ENCODE measurements around the gene CSNK2A1. TPM values are rescaled to one million over a fixed set of nuclear protein-coding genes. Genes with fewer than 3 reads are reported as not detected.

The CSNK2A1 gene
- total and polyA plus RNA-seq, 2 experiments from 2014 or later, result 85.1 to 244 TPM

DNA sequence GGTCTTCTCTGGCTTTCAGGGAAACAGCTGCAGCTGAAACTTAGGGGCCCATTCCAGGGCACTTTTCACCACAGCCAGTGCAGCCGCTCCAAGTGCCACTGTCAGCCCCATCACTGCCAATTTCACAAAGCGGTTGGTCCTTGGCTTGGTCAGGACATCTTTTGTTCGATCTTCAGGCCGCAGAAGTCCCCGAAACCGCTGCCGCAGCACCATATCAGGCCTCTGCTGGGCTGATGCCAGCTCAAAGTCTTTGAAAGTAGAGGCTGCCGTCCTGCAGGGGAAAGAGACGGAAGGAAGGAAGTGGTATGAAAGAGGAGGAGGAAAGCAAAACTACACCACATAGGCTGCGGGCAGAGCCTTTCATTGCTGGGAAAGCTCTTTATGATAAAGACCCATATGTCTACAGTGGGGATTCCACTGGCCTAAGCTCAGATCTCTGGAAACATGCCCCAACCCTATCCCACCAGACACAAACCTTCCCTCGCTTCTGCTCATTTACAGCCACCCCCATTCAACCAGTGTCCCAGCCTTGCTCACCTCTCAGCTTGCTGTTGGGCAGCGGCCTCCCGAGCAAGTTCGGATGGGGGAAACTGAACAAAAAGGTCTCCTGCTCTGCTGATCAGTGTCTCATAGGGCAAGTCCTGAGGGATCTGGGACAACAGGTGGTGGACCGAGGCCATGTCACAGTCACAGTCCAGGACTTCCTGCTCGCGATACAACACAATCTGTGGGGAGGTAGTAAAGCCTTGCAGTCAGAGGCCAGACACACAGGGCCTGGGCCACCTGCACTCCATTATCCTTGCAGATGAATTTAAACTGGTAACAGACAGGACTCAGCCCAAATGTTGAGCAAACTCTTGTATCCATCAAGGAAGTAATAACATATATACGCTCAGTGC lies 104.8 kb downstream of the CSNK2A1 start:
- no peak overlapping the region for H3K4me3 ChIP-seq
- Mint-ChIP-seq H3K4me3 (no peak overlapping the region), H3K4me1 (peaks cover 14% of the 10 kb centered on the region), H3K27ac (no peak overlapping the region), H3K9me3 (no peaks in the 10 kb centered on the region), H3K36me3 (ENCODE audit: low read depth) (peaks cover 69% of the 10 kb centered on the region), H3K27me3 (ENCODE audit: insufficient read depth, low read depth, poor library complexity) (peaks cover 18% of the 10 kb centered on the region)
- H3F3A ChIP-seq (replicated peaks; ENCODE audit: low read depth), result peaks cover 10% of the 10 kb centered on the region
- peaks cover 25% of the 10 kb centered on the region; the same call in 1 of the 2 replicates for H3K36me3 ChIP-seq (ENCODE audit: insufficient read depth)
- H4K20me1 ChIP-seq (replicated peaks; ENCODE audit: insufficient read depth), result peaks cover 33% of the 10 kb centered on the region
- no peak overlapping the region for H2AFZ ChIP-seq
- DNase-seq (ENCODE audit: low spot score), result no peak
- no peaks in the 10 kb centered on the region for H3K9me2 ChIP-seq (ENCODE audit: insufficient read depth)
- no peak for ATAC-seq
- H3K4me2 ChIP-seq, result no peak overlapping the region
- TF ChIP-seq EZH2phosphoT487 (IDR thresholded peaks at IDR 0.05; ENCODE audit: unreplicated experiment) (no peak), POLR2AphosphoS5 (IDR thresholded peaks at IDR 0.05; ENCODE audit: low read depth) (no peak), ZNF331 (CRISPR knock-in tag; IDR thresholded peaks at IDR 0.05; ENCODE audit: low read depth) (no peak)
- TF ChIP-seq, protein P1, sequence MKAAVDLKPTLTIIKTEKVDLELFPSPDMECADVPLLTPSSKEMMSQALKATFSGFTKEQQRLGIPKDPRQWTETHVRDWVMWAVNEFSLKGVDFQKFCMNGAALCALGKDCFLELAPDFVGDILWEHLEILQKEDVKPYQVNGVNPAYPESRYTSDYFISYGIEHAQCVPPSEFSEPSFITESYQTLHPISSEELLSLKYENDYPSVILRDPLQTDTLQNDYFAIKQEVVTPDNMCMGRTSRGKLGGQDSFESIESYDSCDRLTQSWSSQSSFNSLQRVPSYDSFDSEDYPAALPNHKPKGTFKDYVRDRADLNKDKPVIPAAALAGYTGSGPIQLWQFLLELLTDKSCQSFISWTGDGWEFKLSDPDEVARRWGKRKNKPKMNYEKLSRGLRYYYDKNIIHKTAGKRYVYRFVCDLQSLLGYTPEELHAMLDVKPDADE (IDR thresholded peaks at IDR 0.05), result no peak
- TF ChIP-seq, protein P2, sequence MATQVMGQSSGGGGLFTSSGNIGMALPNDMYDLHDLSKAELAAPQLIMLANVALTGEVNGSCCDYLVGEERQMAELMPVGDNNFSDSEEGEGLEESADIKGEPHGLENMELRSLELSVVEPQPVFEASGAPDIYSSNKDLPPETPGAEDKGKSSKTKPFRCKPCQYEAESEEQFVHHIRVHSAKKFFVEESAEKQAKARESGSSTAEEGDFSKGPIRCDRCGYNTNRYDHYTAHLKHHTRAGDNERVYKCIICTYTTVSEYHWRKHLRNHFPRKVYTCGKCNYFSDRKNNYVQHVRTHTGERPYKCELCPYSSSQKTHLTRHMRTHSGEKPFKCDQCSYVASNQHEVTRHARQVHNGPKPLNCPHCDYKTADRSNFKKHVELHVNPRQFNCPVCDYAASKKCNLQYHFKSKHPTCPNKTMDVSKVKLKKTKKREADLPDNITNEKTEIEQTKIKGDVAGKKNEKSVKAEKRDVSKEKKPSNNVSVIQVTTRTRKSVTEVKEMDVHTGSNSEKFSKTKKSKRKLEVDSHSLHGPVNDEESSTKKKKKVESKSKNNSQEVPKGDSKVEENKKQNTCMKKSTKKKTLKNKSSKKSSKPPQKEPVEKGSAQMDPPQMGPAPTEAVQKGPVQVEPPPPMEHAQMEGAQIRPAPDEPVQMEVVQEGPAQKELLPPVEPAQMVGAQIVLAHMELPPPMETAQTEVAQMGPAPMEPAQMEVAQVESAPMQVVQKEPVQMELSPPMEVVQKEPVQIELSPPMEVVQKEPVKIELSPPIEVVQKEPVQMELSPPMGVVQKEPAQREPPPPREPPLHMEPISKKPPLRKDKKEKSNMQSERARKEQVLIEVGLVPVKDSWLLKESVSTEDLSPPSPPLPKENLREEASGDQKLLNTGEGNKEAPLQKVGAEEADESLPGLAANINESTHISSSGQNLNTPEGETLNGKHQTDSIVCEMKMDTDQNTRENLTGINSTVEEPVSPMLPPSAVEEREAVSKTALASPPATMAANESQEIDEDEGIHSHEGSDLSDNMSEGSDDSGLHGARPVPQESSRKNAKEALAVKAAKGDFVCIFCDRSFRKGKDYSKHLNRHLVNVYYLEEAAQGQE (IDR thresholded peaks at IDR 0.05; ENCODE audit: unreplicated experiment), result no peak
- H3K79me2 ChIP-seq (replicated peaks; ENCODE audit: insufficient read depth), result no peaks in the 10 kb centered on the region
- no peak overlapping the region for H3K27ac ChIP-seq (ENCODE audit: low read depth)
- peaks cover 17% of the 10 kb centered on the region for H3K27me3 ChIP-seq (ENCODE audit: insufficient read depth)
- peaks cover 4% of the 10 kb centered on the region for H3K4me1 ChIP-seq (ENCODE audit: insufficient read depth)

DNA sequence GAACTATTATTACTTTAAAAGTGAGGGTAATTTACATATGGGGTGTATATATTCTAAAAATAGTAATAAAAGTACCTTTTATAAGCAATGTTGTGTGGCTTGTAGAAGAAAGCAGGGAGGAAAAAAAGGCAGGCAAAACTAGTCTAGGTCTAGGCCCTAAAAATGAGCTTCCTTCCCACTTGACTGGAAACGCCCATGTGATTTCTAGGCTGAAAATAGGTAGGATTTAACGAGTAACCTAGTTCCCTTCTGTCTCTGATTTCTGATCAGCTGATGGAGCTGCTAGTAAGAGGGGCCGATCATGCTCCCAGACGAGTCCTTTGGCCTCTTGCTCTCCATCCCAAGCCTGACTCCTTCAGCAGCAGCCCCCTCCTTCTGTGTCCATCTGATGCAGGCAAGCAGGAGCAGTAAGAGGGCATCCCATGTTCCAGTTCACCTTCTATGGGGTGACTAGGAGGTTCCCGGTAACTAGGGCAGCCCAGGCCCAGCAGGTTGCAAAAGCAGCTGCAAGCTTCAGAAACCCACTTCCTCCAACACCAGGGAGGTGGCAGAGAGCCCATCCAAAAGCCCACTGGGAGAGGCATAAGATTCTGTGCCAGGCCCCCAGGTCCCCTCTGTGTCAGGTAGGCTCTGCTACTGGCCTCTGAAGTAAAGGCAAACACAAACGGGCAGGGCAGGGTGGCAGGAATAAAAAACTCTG lies 105.7 kb downstream of the CSNK2A1 start:
- no peak for ATAC-seq
- Histone ChIP-seq H4K20me1 (replicated peaks; ENCODE audit: insufficient read depth) (peaks cover 33% of the 10 kb centered on the region), H3K4me1 (ENCODE audit: insufficient read depth) (peaks cover 9% of the 10 kb centered on the region), H3K79me2 (replicated peaks; ENCODE audit: insufficient read depth) (no peaks in the 10 kb centered on the region), H2AFZ (no peak overlapping the region), H3K27ac (ENCODE audit: low read depth) (no peak overlapping the region), H3K4me2 (no peak overlapping the region), H3K9me2 (ENCODE audit: insufficient read depth) (no peaks in the 10 kb centered on the region), H3K36me3 (ENCODE audit: insufficient read depth) (peaks cover 25% of the 10 kb centered on the region; the same call in 1 of the 2 replicates), H3K4me3 (no peak overlapping the region), H3K27me3 (ENCODE audit: insufficient read depth) (peaks cover 26% of the 10 kb centered on the region), H3F3A (replicated peaks; ENCODE audit: low read depth) (peaks cover 10% of the 10 kb centered on the region)
- H3K27ac Mint-ChIP-seq, result no peak overlapping the region
- peaks cover 23% of the 10 kb centered on the region for H3K27me3 Mint-ChIP-seq (ENCODE audit: insufficient read depth, low read depth, poor library complexity)
- DNase-seq (ENCODE audit: low spot score), result no peak
- no peaks in the 10 kb centered on the region for H3K9me3 Mint-ChIP-seq
- peaks cover 22% of the 10 kb centered on the region for H3K4me1 Mint-ChIP-seq
- peaks cover 64% of the 10 kb centered on the region for H3K36me3 Mint-ChIP-seq (ENCODE audit: low read depth)
- no peak overlapping the region for H3K4me3 Mint-ChIP-seq
- no peak for TF ChIP-seq POLR2AphosphoS5 (IDR thresholded peaks at IDR 0.05; ENCODE audit: low read depth)
- no peak for TF ChIP-seq STAT1 (IDR thresholded peaks at IDR 0.05; ENCODE audit: unreplicated experiment)
- no peak for TF ChIP-seq JUNB (IDR thresholded peaks at IDR 0.05; ENCODE audit: unreplicated experiment)
- TF ChIP-seq, protein P2 (IDR thresholded peaks at IDR 0.05; ENCODE audit: unreplicated experiment), result no peak
- TF ChIP-seq NANOG (IDR thresholded peaks at IDR 0.05; ENCODE audit: borderline replicate concordance), result no peak
- no peak for TF ChIP-seq ZNF114 (CRISPR knock-in tag; IDR thresholded peaks at IDR 0.05)
